NK-92 treated with Interleukin-12 subunit alpha and Interleukin-12 subunit beta, amount 100 ng/mL, for 24 hours (cell line): ENCODE results near the gene YPEL5.
"Not testable (repeated sequence)": the region's sequence is repeated elsewhere in the genome, so short reads cannot be mapped to it uniquely, and the experiment has no call there.

ENCODE experiments used
- DNase-seq: peaks from one replicate; lab custom pipeline; 2025; lab: John Stamatoyannopoulos, UW

YPEL5 gene

GRCh38 chr2:30136764-30137444 is 9.9 kb upstream of the YPEL5 start:
- DNase-seq, result no peak

- DNase-seq, result no peak
Observed at GRCh38 chr2:30139131-30139870, 7.5 kb upstream of the YPEL5 start.

GRCh38 chr2:30141136-30141535 is 5.7 kb upstream of the YPEL5 start:
- DNase-seq, result no peak

- no peak for DNase-seq
Observed at GRCh38 chr2:30144260-30144659, 2.5 kb upstream of the YPEL5 start.

GRCh38 chr2:30144951-30145350 is 1.9 kb upstream of the YPEL5 start:
- not testable (repeated sequence) for DNase-seq

GRCh38 chr2:30145826-30146336 is 926 bp upstream of the YPEL5 start:
- no peak for DNase-seq

GRCh38 chr2:30147196-30147714 is 448 bp downstream of the YPEL5 start:
- DNase-seq, result no peak

GRCh38 chr2:30147715-30148610 is 1.2 kb downstream of the YPEL5 start:
- DNase-seq, result peak; percentile 29

- DNase-seq, result no peak
Observed at GRCh38 chr2:30148850-30149249, 2.0 kb downstream of the YPEL5 start.

GRCh38 chr2:30149513-30149912 is 2.7 kb downstream of the YPEL5 start:
- no peak for DNase-seq

GRCh38 chr2:30149976-30150375 is 3.2 kb downstream of the YPEL5 start:
- DNase-seq, result no peak

GRCh38 chr2:30150786-30151185 is 4.0 kb downstream of the YPEL5 start:
- no peak for DNase-seq

GRCh38 chr2:30152385-30152784 is 5.6 kb downstream of the YPEL5 start:
- DNase-seq, result no peak

GRCh38 chr2:30155202-30155601 is 8.4 kb downstream of the YPEL5 start:
- DNase-seq, result no peak

- no peak for DNase-seq
Observed at GRCh38 chr2:30155889-30156658, 9.3 kb downstream of the YPEL5 start.

GRCh38 chr2:30157616-30158015 is 10.8 kb downstream of the YPEL5 start:
- no peak for DNase-seq

GRCh38 chr2:30159766-30160165 is 13.0 kb downstream of the YPEL5 start:
- no peak for DNase-seq

- no peak for DNase-seq
Observed at GRCh38 chr2:30161929-30162706, 15.3 kb downstream of the YPEL5 start.

- DNase-seq, result no peak
Observed at GRCh38 chr2:30162806-30163205, 16.0 kb downstream of the YPEL5 start.

GRCh38 chr2:30164131-30164925 is 17.5 kb downstream of the YPEL5 start:
- DNase-seq, result no peak
